IMR-90 (cell line): Measurements from ENCODE around the gene KY. TPM values are rescaled to one million over a fixed set of nuclear protein-coding genes. Genes with fewer than 3 reads are reported as not detected.

Experiments
- ATAC-seq: fragments of 200-7000 bp; cut with Tn5 transposase; 2 replicates; pipeline ENCODE4 v1.9.1; 2020; ENCODE audit warnings: low read depth, mild to moderate bottlenecking, moderate library complexity
- BruUV-seq: library from RNA; stranded (reverse); fragments of 400-500 nt; replicated peaks from 2 replicates; lab custom pipeline; 2021; lab: Mats Ljungman, UMichigan
- CTCF ChIA-PET: fragments of 300-600 bp; formaldehyde crosslinking; extraction: SDS; loops from one replicate; lab custom pipeline; 2021; ENCODE audit warnings: antibody characterized with exemption; lab: Yijun Ruan, JAX
- POLR2A ChIA-PET: fragments of 300-600 bp; sonication (Branson Sonifier 250); formaldehyde crosslinking; loops from one replicate; lab custom pipeline; 2022; ENCODE audit warnings: antibody characterized with exemption; ENCODE audit not compliant: unreplicated experiment; lab: Charles Lee
- DNase-seq: peaks from one replicate; pipeline ENCODE4 v3.0.0; 2013
- H2AFZ ChIP-seq: replicated peaks from 2 replicates; pipeline ENCODE3; 2013; ENCODE audit warnings: low read length, mild to moderate bottlenecking; ENCODE audit not compliant: poor library complexity
- H2AK5ac ChIP-seq: 2 replicates; pipeline ENCODE4 v1.6.1; 2013; ENCODE audit warnings: low read depth, low read length, inconsistent platforms
- H2AK9ac ChIP-seq: replicated peaks from 2 replicates; pipeline ENCODE3; 2013; ENCODE audit warnings: mild to moderate bottlenecking, low read depth, low read length, moderate library complexity; ENCODE audit not compliant: poor library complexity
- H2BK120ac ChIP-seq: 2 replicates; pipeline ENCODE4 v1.6.1; 2013; ENCODE audit warnings: low read depth, low read length, inconsistent platforms
- H2BK15ac ChIP-seq: 3 replicates; pipeline ENCODE4 v1.6.1; 2013; ENCODE audit warnings: low read depth, low read length, inconsistent platforms
- H2BK20ac ChIP-seq: 2 replicates; pipeline ENCODE4 v1.6.1; 2013; ENCODE audit warnings: low read depth, mild to moderate bottlenecking, inconsistent platforms, low read length, moderate library complexity
- H2BK5ac ChIP-seq: 2 replicates; pipeline ENCODE4 v1.6.1; 2013; ENCODE audit warnings: mild to moderate bottlenecking, low read depth, low read length, inconsistent platforms; ENCODE audit not compliant: poor library complexity, severe bottlenecking
- H3K14ac ChIP-seq: replicated peaks from 2 replicates; pipeline ENCODE4 v1.6.1; 2013; ENCODE audit warnings: low read depth, low read length, inconsistent platforms
- H3K18ac ChIP-seq: 2 replicates; pipeline ENCODE4 v1.6.1; 2013; ENCODE audit warnings: low read depth, low read length, control low read depth
- H3K23ac ChIP-seq: 2 replicates; pipeline ENCODE4 v1.6.1; 2013; ENCODE audit warnings: low read depth, low read length, inconsistent platforms
- H3K27ac ChIP-seq: 2 replicates; pipeline ENCODE4 v1.5.1; 2013; ENCODE audit warnings: mild to moderate bottlenecking, control low read depth, low read length; ENCODE audit not compliant: insufficient read depth
- H3K27me3 ChIP-seq: 2 replicates; pipeline ENCODE4 v1.6.1; 2013; ENCODE audit warnings: low read length; ENCODE audit not compliant: control insufficient read depth, insufficient read depth
- H3K36me3 ChIP-seq: 2 replicates; pipeline ENCODE4 v1.6.1; 2013; ENCODE audit warnings: low read length, mixed read lengths; ENCODE audit not compliant: control insufficient read depth, insufficient read depth
- H3K4ac ChIP-seq: 2 replicates; pipeline ENCODE4 v1.6.1; 2013; ENCODE audit warnings: low read depth, low read length, inconsistent platforms
- H3K4me1 ChIP-seq: 2 replicates; pipeline ENCODE4 v1.6.1; 2013; ENCODE audit warnings: low read length, mixed read lengths; ENCODE audit not compliant: control insufficient read depth, insufficient read depth
- H3K4me2 ChIP-seq: 2 replicates; pipeline ENCODE4 v1.6.1; 2013; ENCODE audit warnings: low read depth, mild to moderate bottlenecking, control low read depth, low read length, moderate library complexity
- H3K4me3 ChIP-seq: 2 replicates; pipeline ENCODE4 v1.5.1; 2013; ENCODE audit warnings: low read depth, mild to moderate bottlenecking, control low read depth, low read length, moderate library complexity; ENCODE audit not compliant: insufficient read depth
- H3K56ac ChIP-seq: 2 replicates; pipeline ENCODE4 v1.6.1; 2013; ENCODE audit warnings: low read length, inconsistent platforms; ENCODE audit not compliant: insufficient read depth; ENCODE audit errors: extremely low read depth
- H3K79me1 ChIP-seq, 2 experiments: 2 replicates each; pipeline ENCODE4 v1.6.1; 2013; ENCODE audit warnings: low read length in 2 of 2, inconsistent platforms in 1 of 2, low read depth in 1 of 2
- H3K9ac ChIP-seq: 2 replicates; pipeline ENCODE4 v1.6.1; 2013; ENCODE audit warnings: low read depth, low read length, control low read depth
- H3K9me1 ChIP-seq: 2 replicates; pipeline ENCODE4 v1.6.1; 2013; ENCODE audit warnings: low read length, inconsistent platforms; ENCODE audit not compliant: insufficient read depth
- H3K9me3 ChIP-seq: 2 replicates; pipeline ENCODE4 v1.6.1; 2013; ENCODE audit warnings: low read length; ENCODE audit not compliant: control insufficient read depth, insufficient read depth
- H4K20me1 ChIP-seq: 2 replicates; pipeline ENCODE4 v1.6.1; 2013; ENCODE audit warnings: low read length, inconsistent platforms; ENCODE audit not compliant: insufficient read depth
- H4K5ac ChIP-seq: 2 replicates; pipeline ENCODE4 v1.6.1; 2013; ENCODE audit warnings: mild to moderate bottlenecking, low read depth, low read length, control low read depth
- H4K8ac ChIP-seq, 2 experiments: 2 replicates each; pipeline ENCODE4 v1.6.1; 2013; ENCODE audit warnings: low read depth in 2 of 2, low read length in 2 of 2, control low read depth in 1 of 2, inconsistent platforms in 1 of 2
- H4K91ac ChIP-seq: 2 replicates; pipeline ENCODE4 v1.6.1; 2013; ENCODE audit warnings: low read depth, low read length, inconsistent platforms; ENCODE audit not compliant: insufficient read depth
- BHLHE40 ChIP-seq: fragments of 150-350 bp; IDR thresholded peaks from 2 replicates; pipeline ENCODE4 v1.6.1; 2016; ENCODE audit warnings: mild to moderate bottlenecking, low read depth, low read length
- CEBPB ChIP-seq: IDR thresholded peaks from 2 replicates; pipeline ENCODE4 v1.6.1; 2012; ENCODE audit warnings: low read depth, low read length, improper control_type of control experiment
- CHD1 ChIP-seq: IDR thresholded peaks from 2 replicates; pipeline ENCODE4 v1.6.1; 2012; ENCODE audit warnings: low read depth, low read length, improper control_type of control experiment
- CTCF ChIP-seq: conservative IDR thresholded peaks from 2 replicates; pipeline ENCODE4 v1.5.1; 2012; ENCODE audit warnings: mild to moderate bottlenecking, low read depth, low read length, improper control_type of control experiment
- ELK1 ChIP-seq: fragments of 150-350 bp; IDR thresholded peaks from 2 replicates; pipeline ENCODE4 v1.6.1; 2016; ENCODE audit warnings: low read depth, mild to moderate bottlenecking, low read length, moderate library complexity, borderline replicate concordance
- FOS ChIP-seq: fragments of 150-350 bp; IDR thresholded peaks from 2 replicates; pipeline ENCODE4 v1.6.1; 2016; ENCODE audit warnings: low read depth, low read length
- MAFK ChIP-seq: IDR thresholded peaks from 2 replicates; pipeline ENCODE4 v1.6.1; 2012; ENCODE audit warnings: low read depth, low read length, improper control_type of control experiment
- MAZ ChIP-seq: IDR thresholded peaks from 2 replicates; pipeline ENCODE4 v1.6.1; 2012; ENCODE audit warnings: low read depth, mild to moderate bottlenecking, low read length, improper control_type of control experiment, moderate library complexity, borderline replicate concordance
- MXI1 ChIP-seq: IDR thresholded peaks from 2 replicates; pipeline ENCODE4 v1.6.1; 2012; ENCODE audit warnings: low read depth, mild to moderate bottlenecking, low read length, moderate library complexity, borderline replicate concordance
- NFE2L2 ChIP-seq: fragments of 150-350 bp; IDR thresholded peaks from 2 replicates; pipeline ENCODE4 v1.6.1; 2016; ENCODE audit warnings: low read depth, mild to moderate bottlenecking, low read length
- POLR2A ChIP-seq: IDR thresholded peaks from 2 replicates; pipeline ENCODE4 v1.6.1; 2012; ENCODE audit warnings: mild to moderate bottlenecking, low read depth, low read length
- RAD21 ChIP-seq: IDR thresholded peaks from 2 replicates; pipeline ENCODE4 v1.6.1; 2012; ENCODE audit warnings: low read length, improper control_type of control experiment
- RCOR1 ChIP-seq: IDR thresholded peaks from 2 replicates; pipeline ENCODE4 v1.6.1; 2012; ENCODE audit warnings: mild to moderate bottlenecking, low read length, improper control_type of control experiment; ENCODE audit not compliant: insufficient replicate concordance
- SMC3 ChIP-seq: fragments of 150-350 bp; IDR thresholded peaks from 2 replicates; pipeline ENCODE4 v1.6.1; 2016; ENCODE audit warnings: low read depth, mild to moderate bottlenecking, antibody characterized with exemption, low read length, moderate library complexity
- USF2 ChIP-seq: fragments of 150-350 bp; IDR thresholded peaks from 2 replicates; pipeline ENCODE4 v1.6.1; 2017; ENCODE audit warnings: mild to moderate bottlenecking, antibody characterized with exemption, low read length, low read depth
- WGBS, 2 experiments: methylation state at CpG; one replicate each; pipeline versions ENCODE4 v1.1.5 to v1.1.7; 2013; ENCODE audit warnings: missing lambda C conversion rate in 2 of 2; ENCODE audit not compliant: insufficient read length in 1 of 2; ENCODE audit errors: extremely low coverage in 2 of 2; 5-methylcytosine and 5-hydroxymethylcytosine counted together
- dilution Hi-C: fragments of 300-500 bp; cut with HindIII; formaldehyde crosslinking; loops from one replicate; pipeline ENCODE4 v1.14.3; 2018; ENCODE audit warnings: low sequenced_read_pairs; ENCODE audit not compliant: unreplicated experiment
- in situ Hi-C: fragments of 300-500 bp; cut with MboI; formaldehyde crosslinking; loops from 3 replicates; pipeline ENCODE4 v1.14.3; 2019; ENCODE audit warnings: low sequenced_read_pairs, inconsistent platforms, mixed read lengths
- intact Hi-C: fragments of 100-400 bp; cut with micrococcal nuclease; formaldehyde crosslinking; loops from 2 replicates; pipeline ENCODE4 v1.10.0; 2022
- polyA plus RNA-seq, 3 experiments: library from polyadenylated mRNA; depleted of rRNA; stranded (reverse); fragments of >200 nt; gene quantifications; 2 replicates each; pipeline ENCODE4 v1.2.3, GENCODE V29; 2012; ENCODE audit warnings: low replicate concordance in 1 of 3
- total RNA-seq: library from RNA; depleted of rRNA; stranded (reverse); fragments of >200 nt; gene quantifications from 2 replicates; pipeline ENCODE4 v1.2.3, GENCODE V29; 2012

Gene KY
- total and polyA plus RNA-seq, 2 of the 4 experiments (the other 2 are of a cell fraction), result under 0.01 to 0.09 TPM

GRCh38 chr3:134699141-134699711 lies 48.4 kb upstream of the KY start:
- no peak overlapping the region for H4K8ac ChIP-seq
- H2AFZ ChIP-seq, result no peak overlapping the region
- dilution Hi-C loops (no loop called here), intact Hi-C loops (no loop called here), in situ Hi-C loops (no loop called here)
- H3K4me2 ChIP-seq, result no peak overlapping the region
- no peak for DNase-seq
- no peak overlapping the region for H4K5ac ChIP-seq
- no peak for ATAC-seq
- no peak for TF ChIP-seq POLR2A
- TF ChIP-seq ELK1, result no peak
- no peak for TF ChIP-seq USF2
- TF ChIP-seq CHD1, result no peak
- no peak for TF ChIP-seq RCOR1
- no peak for TF ChIP-seq BHLHE40
- TF ChIP-seq MXI1, result no peak
- no peak for TF ChIP-seq NFE2L2
- no peak for TF ChIP-seq FOS
- TF ChIP-seq SMC3, result no peak
- TF ChIP-seq RAD21, result no peak
- TF ChIP-seq CTCF, result no peak
- no peak for TF ChIP-seq CEBPB
- no peak for TF ChIP-seq MAZ
- no peak for TF ChIP-seq MAFK
- no peak overlapping the region for H3K9ac ChIP-seq
- no peaks in the 10 kb centered on the region for H3K79me1 ChIP-seq
- no peak overlapping the region for H3K14ac ChIP-seq
- no peak overlapping the region for H2BK120ac ChIP-seq
- CTCF ChIA-PET, result no interaction called here
- no peaks in the 10 kb centered on the region for H3K4me1 ChIP-seq
- no peak overlapping the region for H3K18ac ChIP-seq
- 47% methylated on average over 3 of the region's 8 CpGs; no CpG with 5 or more reads in 1 of the 2 experiments for WGBS, 2 experiments
- no peak overlapping the region for H2AK5ac ChIP-seq
- no peak overlapping the region for H3K56ac ChIP-seq
- H2AK9ac ChIP-seq, result no peak overlapping the region
- no peak overlapping the region for H2BK15ac ChIP-seq
- H2BK5ac ChIP-seq, result no peak overlapping the region
- H2BK20ac ChIP-seq, result no peak overlapping the region
- H3K9me1 ChIP-seq, result no peaks in the 10 kb centered on the region
- no peak overlapping the region for H3K23ac ChIP-seq
- H3K27me3 ChIP-seq, result peaks cover 8% of the 10 kb centered on the region
- no peaks in the 10 kb centered on the region for H4K20me1 ChIP-seq
- no peaks in the 10 kb centered on the region for H3K9me3 ChIP-seq
- BruUV-seq, result no TSS peak
- H3K36me3 ChIP-seq, result no peaks in the 10 kb centered on the region
- no peak overlapping the region for H3K4ac ChIP-seq
- no peak overlapping the region for H3K4me3 ChIP-seq
- H3K27ac ChIP-seq, result no peak overlapping the region
- H4K91ac ChIP-seq, result no peak overlapping the region
- POLR2A ChIA-PET, result interaction anchor here (0.6 kb wide), 1 partner anchor 84 kb away, joined by 3 read pairs; no protein-coding TSS in a partner anchor
